HEK293 (cell line): Measurements from ENCODE around the gene CD40.
A peak's percentile ranks its signal among the peaks of the same experiment; 100 is the strongest.

Experiments used
- CTCF ChIA-PET: fragments of 350-600 bp; formaldehyde crosslinking; extraction: SDS; loops from one replicate; lab custom pipeline; 2021; ENCODE audit warnings: antibody characterized with exemption; lab: Yijun Ruan, JAX
- POLR2A ChIA-PET: fragments of 300-600 bp; formaldehyde crosslinking; extraction: SDS; loops from one replicate; lab custom pipeline; 2020; ENCODE audit warnings: antibody characterized with exemption, inconsistent platforms; lab: Yijun Ruan, JAX
- H3K27ac ChIP-seq: fragments of 200-500 bp; sonication (Bioruptor generic); 2 replicates; pipeline ENCODE4 v1.5.1; 2014; ENCODE audit warnings: low read depth, low read length, control low read depth, inconsistent platforms; ENCODE audit errors: extremely low read depth
- H3K36me3 ChIP-seq, 2 experiments: fragments of 200-500 bp in 1 of 2; sonication (Bioruptor generic) in 1 of 2; 1 replicate in 1 of 2; 2 replicates in 1 of 2; pipeline ENCODE4 v1.5.1; 2014 to 2017; ENCODE audit warnings: inconsistent platforms in 2 of 2, low read length in 2 of 2; ENCODE audit not compliant: control insufficient read depth in 2 of 2, insufficient read depth in 1 of 2
- H3K4me1 ChIP-seq: fragments of 200-500 bp; sonication (Bioruptor generic); 2 replicates; pipeline ENCODE4 v1.5.1; 2014; ENCODE audit warnings: mild to moderate bottlenecking, low read length, inconsistent platforms; ENCODE audit not compliant: control insufficient read depth, insufficient read depth
- H3K4me3 ChIP-seq: 2 replicates; pipeline ENCODE4 v1.5.1; 2011; ENCODE audit warnings: low read depth, mild to moderate bottlenecking, control low read depth, low read length, moderate library complexity
- H3K9me3 ChIP-seq: fragments of 200-500 bp; sonication (Bioruptor generic); 2 replicates; pipeline ENCODE4 v1.5.1; 2014; ENCODE audit warnings: low read depth, low read length, inconsistent platforms; ENCODE audit not compliant: control insufficient read depth, insufficient read depth
- PRDM1 ChIP-seq: fragments of 450-650 bp; formaldehyde crosslinking; IDR thresholded peaks from 2 replicates; pipeline ENCODE4; 2016; ENCODE audit warnings: missing biosample characterization, missing genetic modification characterization
- ZBTB26 ChIP-seq: fragments of 450-650 bp; formaldehyde crosslinking; optimal IDR thresholded peaks from 2 replicates; pipeline ENCODE3; 2016; ENCODE audit warnings: missing biosample characterization, mild to moderate bottlenecking, missing genetic modification characterization
- ZBTB49 ChIP-seq: fragments of 450-650 bp; formaldehyde crosslinking; IDR thresholded peaks from 2 replicates; pipeline ENCODE4 v1.5.1; 2016; ENCODE audit warnings: missing biosample characterization, missing genetic modification characterization, low read depth
- ZFHX2 ChIP-seq: fragments of 450-650 bp; formaldehyde crosslinking; conservative IDR thresholded peaks from 2 replicates; pipeline ENCODE4 v1.5.1; 2016; ENCODE audit warnings: missing biosample characterization, missing genetic modification characterization
- ZIC2 ChIP-seq: fragments of 450-650 bp; formaldehyde crosslinking; IDR thresholded peaks from 2 replicates; pipeline ENCODE4 v1.5.1; 2016; ENCODE audit warnings: missing biosample characterization, missing genetic modification characterization
- ZNF16 ChIP-seq: fragments of 450-650 bp; formaldehyde crosslinking; IDR thresholded peaks from 2 replicates; pipeline ENCODE4 v1.5.1; 2016; ENCODE audit warnings: low read depth, missing biosample characterization, missing genetic modification characterization
- ZNF266 ChIP-seq: fragments of 450-650 bp; formaldehyde crosslinking; IDR thresholded peaks from 2 replicates; pipeline ENCODE4 v1.5.1; 2016; ENCODE audit warnings: missing biosample characterization, missing genetic modification characterization, low read depth
- ZNF501 ChIP-seq: fragments of 450-650 bp; formaldehyde crosslinking; IDR thresholded peaks from 2 replicates; pipeline ENCODE4 v1.5.1; 2016; ENCODE audit warnings: missing biosample characterization, missing genetic modification characterization
- ZNF518A ChIP-seq: fragments of 450-650 bp; formaldehyde crosslinking; conservative IDR thresholded peaks from 2 replicates; pipeline ENCODE4 v1.5.1; 2016; ENCODE audit warnings: low read depth, missing biosample characterization, missing genetic modification characterization
- ZNF843 ChIP-seq: fragments of 450-650 bp; formaldehyde crosslinking; IDR thresholded peaks from 2 replicates; pipeline ENCODE4 v1.5.1; 2016; ENCODE audit warnings: missing biosample characterization, missing genetic modification characterization

The CD40 gene

GRCh38 chr20:46128310-46129151, 10.4 kb downstream of the CD40 start (continued):
- TF ChIP-seq ZNF518A (tag by site-specific recombination) = no peak
- peak; percentile 34 for TF ChIP-seq ZFHX2
- TF ChIP-seq ZNF843 = no peak

GRCh38 chr20:46129955-46130481, 11.9 kb downstream of the CD40 start:
- Histone ChIP-seq H3K4me3 (no peak overlapping the region), H3K36me3 (no peaks in the 10 kb centered on the region)
- TF ChIP-seq ZNF501 (tag by site-specific recombination) (no peak), ZIC2 (tag by site-specific recombination) (0 out of 2 replicates have a peak, but pooled peaks have one; percentile 9), ZNF266 (tag by site-specific recombination) (no peak)
- TF ChIP-seq, all 188 proteins: peak for 1
- ChIA-PET CTCF (interaction anchor here (0.7 to 4.1 kb wide), 19 partner anchors 9 to 308 kb away, joined by 3 to 45 read pairs (median 4); partner anchors contain the start of gene CD40), POLR2A (no interaction called here)
- H3K9me3 ChIP-seq = no peaks in the 10 kb centered on the region
- H3K27ac ChIP-seq = no peak overlapping the region
- H3K4me1 ChIP-seq = no peaks in the 10 kb centered on the region

GRCh38 chr20:46130534-46130933, 12.4 kb downstream of the CD40 start:
- no peak overlapping the region for H3K27ac ChIP-seq
- no peaks in the 10 kb centered on the region for H3K9me3 ChIP-seq
- H3K4me1 ChIP-seq = no peaks in the 10 kb centered on the region
- CTCF ChIA-PET = interaction anchor here (0.7 to 4.1 kb wide), 11 partner anchors 11 to 589 kb away, joined by 3 to 45 read pairs (median 4); partner anchors contain the start of gene CD40
- POLR2A ChIA-PET = no interaction called here
- TF ChIP-seq ZBTB26 (tag by site-specific recombination) (no peak), ZBTB49 (tag by site-specific recombination) (no peak), PRDM1 (tag by site-specific recombination) (0 out of 2 replicates have a peak, but pooled peaks have one; percentile 13), ZNF16 (tag by site-specific recombination) (no peak)
- H3K36me3 ChIP-seq = no peaks in the 10 kb centered on the region
- H3K4me3 ChIP-seq = no peak overlapping the region
